NCI-H2196 treated with DMSO at 0.1 percent for 48 hours (cell line): ENCODE measurements around the gene GGNBP2.

Source experiments
- DNase-seq: peaks from one replicate; lab custom pipeline; 2025; ENCODE audit not compliant: unreplicated experiment; lab: John Stamatoyannopoulos, UW

GGNBP2 gene

GRCh38 chr17:36628576-36628975, 83.9 kb downstream of the GGNBP2 start:
- no peak for DNase-seq

- peak; percentile 14 for DNase-seq
These were observed 84.6 kb downstream of the GGNBP2 start for GRCh38 chr17:36629252-36629847.

- no peak for DNase-seq
These were observed 85.3 kb downstream of the GGNBP2 start for GRCh38 chr17:36629970-36630502.

GRCh38 chr17:36631022-36631421, 86.3 kb downstream of the GGNBP2 start:
- no peak for DNase-seq

GRCh38 chr17:36632916-36633771, 88.4 kb downstream of the GGNBP2 start:
- no peak for DNase-seq
